Trophoblast cell (in vitro differentiated cells and primary cell): ENCODE measurements around the gene LRRC74A.

Experiments used
- DNase-seq, 2 donors: peaks; one replicate each; pipeline ENCODE4 v3.0.0-alpha.2; 2016
- H2AFZ ChIP-seq: 2 replicates; pipeline ENCODE4 v1.6.1; 2013; ENCODE audit warnings: low read length, moderate library complexity, mild to moderate bottlenecking; ENCODE audit not compliant: insufficient read depth, poor library complexity
- H2AK5ac ChIP-seq: 2 replicates; pipeline ENCODE4 v1.6.1; 2013; ENCODE audit warnings: mild to moderate bottlenecking, low read length
- H2BK120ac ChIP-seq: 2 replicates; pipeline ENCODE4 v1.6.1; 2013; ENCODE audit warnings: low read length, mild to moderate bottlenecking, moderate library complexity; ENCODE audit not compliant: insufficient read depth, poor library complexity
- H2BK12ac ChIP-seq: 2 replicates; pipeline ENCODE4 v1.6.1; 2013; ENCODE audit warnings: mild to moderate bottlenecking, low read length, moderate library complexity
- H2BK5ac ChIP-seq: 2 replicates; pipeline ENCODE4 v1.6.1; 2013; ENCODE audit warnings: low read length, low read depth, moderate library complexity, mild to moderate bottlenecking; ENCODE audit not compliant: poor library complexity
- H3K14ac ChIP-seq: 2 replicates; pipeline ENCODE4 v1.6.1; 2013; ENCODE audit warnings: mild to moderate bottlenecking, low read length
- H3K18ac ChIP-seq: 2 replicates; pipeline ENCODE4 v1.6.1; 2013; ENCODE audit warnings: mild to moderate bottlenecking, low read length
- H3K23ac ChIP-seq: 2 replicates; pipeline ENCODE4 v1.6.1; 2013; ENCODE audit warnings: low read length
- H3K27ac ChIP-seq: 2 replicates; pipeline ENCODE4 v1.5.1; 2013; ENCODE audit warnings: low read depth, mild to moderate bottlenecking, inconsistent platforms, low read length, moderate library complexity
- H3K27me3 ChIP-seq: 2 replicates; pipeline ENCODE4 v1.6.1; 2013; ENCODE audit warnings: inconsistent platforms, mild to moderate bottlenecking, low read length, moderate library complexity; ENCODE audit not compliant: insufficient read depth
- H3K36me3 ChIP-seq, 2 experiments: 1 replicate in 1 of 2; 2 replicates in 1 of 2; pipeline ENCODE4 v1.6.1; 2013; ENCODE audit warnings: low read length in 2 of 2, mild to moderate bottlenecking in 2 of 2, moderate library complexity in 1 of 2; ENCODE audit not compliant: insufficient read depth in 2 of 2, control insufficient read depth in 1 of 2
- H3K4ac ChIP-seq: 2 replicates; pipeline ENCODE4 v1.6.1; 2013; ENCODE audit warnings: low read depth, mild to moderate bottlenecking, low read length, moderate library complexity
- H3K4me1 ChIP-seq, 2 experiments: 1 replicate in 1 of 2; 2 replicates in 1 of 2; pipeline ENCODE4 v1.6.1; 2013; ENCODE audit warnings: low read length in 2 of 2, mild to moderate bottlenecking in 2 of 2, moderate library complexity in 1 of 2; ENCODE audit not compliant: insufficient read depth in 2 of 2, control insufficient read depth in 1 of 2
- H3K4me2 ChIP-seq: 2 replicates; pipeline ENCODE4 v1.6.1; 2013; ENCODE audit warnings: inconsistent platforms, mild to moderate bottlenecking, low read length, moderate library complexity
- H3K4me3 ChIP-seq: 2 replicates; pipeline ENCODE4 v1.5.1; 2013; ENCODE audit warnings: mild to moderate bottlenecking, low read depth, low read length, inconsistent platforms
- H3K79me1 ChIP-seq: one replicate; pipeline ENCODE4 v1.6.1; 2013; ENCODE audit warnings: low read length
- H3K79me2 ChIP-seq: 2 replicates; pipeline ENCODE4 v1.6.1; 2013; ENCODE audit warnings: low read length, mild to moderate bottlenecking; ENCODE audit not compliant: control insufficient read depth, insufficient read depth, poor library complexity
- H3K9ac ChIP-seq: 2 replicates; pipeline ENCODE4 v1.6.1; 2013; ENCODE audit warnings: mild to moderate bottlenecking, low read length
- H3K9me3 ChIP-seq: 2 replicates; pipeline ENCODE4 v1.6.1; 2013; ENCODE audit warnings: low read depth, mild to moderate bottlenecking, control low read depth, inconsistent platforms, low read length; ENCODE audit not compliant: insufficient read depth
- H4K12ac ChIP-seq: 2 replicates; pipeline ENCODE4 v1.6.1; 2013; ENCODE audit warnings: low read depth, mild to moderate bottlenecking, low read length, moderate library complexity
- H4K8ac ChIP-seq: 2 replicates; pipeline ENCODE4 v1.6.1; 2013; ENCODE audit warnings: low read depth, mild to moderate bottlenecking, low read length, moderate library complexity
- H4K91ac ChIP-seq: one replicate; pipeline ENCODE4 v1.6.1; 2013; ENCODE audit warnings: low read depth, mild to moderate bottlenecking, low read length, moderate library complexity
- WGBS: extraction: QIAGEN DNeasy Blood & Tissue Kit; methylation state at CpG from one replicate; pipeline ENCODE4 v1.1.7; 2013; ENCODE audit warnings: missing lambda C conversion rate; ENCODE audit not compliant: insufficient read length, insufficient coverage; ENCODE audit errors: extremely low coverage; 5-methylcytosine and 5-hydroxymethylcytosine counted together

Gene LRRC74A

GRCh38 chr14:76828339-76829012 is 2.3 kb downstream of the LRRC74A start:
- WGBS = no CpG with 5 or more reads among the region's 17 CpGs

GRCh38 chr14:76829013-76829365 is 2.8 kb downstream of the LRRC74A start:
- Histone ChIP-seq H4K8ac (no peak overlapping the region), H3K4me3 (no peak overlapping the region), H2BK5ac (no peak overlapping the region), H2BK120ac (no peak overlapping the region), H3K4me2 (no peak overlapping the region), H3K27me3 (no peaks in the 10 kb centered on the region), H3K79me1 (no peaks in the 10 kb centered on the region), H3K36me3 (no peaks in the 10 kb centered on the region), H2AFZ (no peak overlapping the region), H3K4me1 (no peaks in the 10 kb centered on the region), H3K18ac (no peak overlapping the region), H2AK5ac (no peak overlapping the region), H3K27ac (no peak overlapping the region), H4K12ac (no peak overlapping the region), H3K9ac (no peak overlapping the region), H2BK12ac (no peak overlapping the region), H3K9me3 (peaks cover 2% of the 10 kb centered on the region), H3K14ac (no peak overlapping the region), H3K4ac (no peak overlapping the region), H4K91ac (no peak overlapping the region), H3K23ac (no peak overlapping the region), H3K79me2 (no peaks in the 10 kb centered on the region)
- no CpG with 5 or more reads among the region's 3 CpGs for WGBS
- DNase-seq = peak in 1 of 2 donors; percentile 38

More at GRCh38 chr14:76828339-76829012, 2.3 kb downstream of the LRRC74A start:
- H3K14ac ChIP-seq = no peak overlapping the region
- H2BK5ac ChIP-seq = no peak overlapping the region
- no peak overlapping the region for H4K8ac ChIP-seq
- H3K4ac ChIP-seq = no peak overlapping the region
- H3K79me1 ChIP-seq = no peaks in the 10 kb centered on the region
- H3K9me3 ChIP-seq = peaks cover 2% of the 10 kb centered on the region
- no peak overlapping the region for H3K4me3 ChIP-seq
- DNase-seq = peak in 1 of 2 donors; percentile 14
- no peak overlapping the region for H2BK120ac ChIP-seq
- no peak overlapping the region for H2AK5ac ChIP-seq
- no peak overlapping the region for H3K23ac ChIP-seq
- no peak overlapping the region for H2AFZ ChIP-seq
- no peaks in the 10 kb centered on the region for H3K4me1 ChIP-seq
- no peaks in the 10 kb centered on the region for H3K36me3 ChIP-seq
- no peak overlapping the region for H3K27ac ChIP-seq
- no peaks in the 10 kb centered on the region for H3K27me3 ChIP-seq
- no peak overlapping the region for H3K4me2 ChIP-seq
- no peak overlapping the region for H4K91ac ChIP-seq
- no peak overlapping the region for H4K12ac ChIP-seq
- H3K9ac ChIP-seq = no peak overlapping the region
- no peaks in the 10 kb centered on the region for H3K79me2 ChIP-seq
- no peak overlapping the region for H3K18ac ChIP-seq
- H2BK12ac ChIP-seq = no peak overlapping the region

- WGBS = no CpG with 5 or more reads among the region's 7 CpGs
- Histone ChIP-seq H3K9ac (no peak overlapping the region), H2BK120ac (no peak overlapping the region), H3K23ac (no peak overlapping the region), H3K14ac (no peak overlapping the region), H3K36me3 (no peaks in the 10 kb centered on the region), H4K91ac (no peak overlapping the region), H2AK5ac (no peak overlapping the region), H3K4me3 (no peak overlapping the region), H3K4me1 (no peaks in the 10 kb centered on the region), H2AFZ (no peak overlapping the region), H3K27ac (no peak overlapping the region), H2BK12ac (no peak overlapping the region), H3K9me3 (peaks cover 2% of the 10 kb centered on the region), H3K4ac (no peak overlapping the region), H4K8ac (no peak overlapping the region), H4K12ac (no peak overlapping the region), H2BK5ac (no peak overlapping the region), H3K79me2 (no peaks in the 10 kb centered on the region), H3K79me1 (no peaks in the 10 kb centered on the region), H3K4me2 (no peak overlapping the region), H3K27me3 (no peaks in the 10 kb centered on the region), H3K18ac (no peak overlapping the region)
- DNase-seq = no peak
Measured at GRCh38 chr14:76829650-76830421, 3.6 kb downstream of the LRRC74A start.

GRCh38 chr14:76830556-76830955 is 4.3 kb downstream of the LRRC74A start:
- Histone ChIP-seq H4K12ac (no peak overlapping the region), H2BK5ac (no peak overlapping the region), H3K27ac (no peak overlapping the region), H2AK5ac (no peak overlapping the region), H3K4me1 (no peaks in the 10 kb centered on the region), H3K4ac (no peak overlapping the region), H3K4me2 (no peak overlapping the region), H3K4me3 (no peak overlapping the region), H3K79me2 (no peaks in the 10 kb centered on the region), H3K27me3 (no peaks in the 10 kb centered on the region), H3K18ac (no peak overlapping the region), H3K36me3 (no peaks in the 10 kb centered on the region), H4K91ac (no peak overlapping the region), H2AFZ (no peak overlapping the region), H4K8ac (no peak overlapping the region), H3K9ac (no peak overlapping the region), H2BK12ac (no peak overlapping the region), H3K23ac (no peak overlapping the region), H3K79me1 (no peaks in the 10 kb centered on the region), H3K9me3 (peaks cover 2% of the 10 kb centered on the region), H2BK120ac (no peak overlapping the region), H3K14ac (no peak overlapping the region)
- WGBS = no CpG with 5 or more reads among the region's 4 CpGs
- peak in 1 of 2 donors; percentile 11 for DNase-seq
